ENCODE measurements around the gene CD2BP2. TPM values are rescaled to one million over a fixed set of nuclear protein-coding genes. Genes with fewer than 3 reads are reported as not detected.

The CD2BP2 gene
- total RNA-seq, 2 experiments from 2014 or later, result 39.1 to 41.7 TPM

DNA sequence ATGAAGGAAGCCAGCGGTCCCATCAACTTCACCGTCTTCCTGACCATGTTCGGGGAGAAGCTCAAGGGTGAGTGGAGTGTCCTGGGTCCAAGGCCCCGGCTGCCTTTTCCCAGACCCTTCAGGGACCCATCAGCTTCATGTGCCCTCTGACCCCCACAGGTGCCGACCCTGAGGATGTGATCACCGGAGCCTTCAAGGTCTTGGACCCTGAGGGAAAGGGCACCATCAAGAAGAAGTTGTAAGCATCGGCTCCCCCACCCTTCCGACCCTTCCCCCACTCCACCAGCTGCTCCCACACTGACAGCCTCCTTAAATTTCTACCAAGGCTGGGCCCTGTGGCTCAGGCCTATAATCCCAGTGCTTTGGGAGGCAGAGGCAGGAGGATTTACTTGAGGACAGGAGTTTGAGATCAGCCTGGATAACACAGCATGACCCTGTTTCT lies 21.4 kb upstream of the CD2BP2 start:
- DNase-seq, result peak in 1 of 14 experiments; percentile 38
- peaks cover 51% of the 10 kb centered on the region for H3K4me1 Mint-ChIP-seq (ENCODE audit: low read depth)
- ChIA-PET CTCF (interaction anchor here (3.7 kb wide), 1 partner anchor 33 kb away, joined by 14 read pairs; no protein-coding TSS in a partner anchor), POLR2A (interaction anchor here (1.6 to 2.6 kb wide), 3 partner anchors 21 to 766 kb away, joined by 3 to 20 read pairs (median 17); partner anchors contain the start of gene CD2BP2)
- no peak overlapping the region for H3K4me3 ChIP-seq (ENCODE audit: low read length)
- H3K27me3 ChIP-seq (ENCODE audit: control insufficient read depth in 1 of 2, insufficient read depth in 2 of 2, low read length in 2 of 2), result no peaks in the 10 kb centered on the region
- peaks cover 67% of the 10 kb centered on the region for H3K4me1 ChIP-seq (ENCODE audit: insufficient read depth, low read length)
- no peaks in the 10 kb centered on the region for H3K9me3 ChIP-seq (ENCODE audit: control insufficient read depth in 1 of 2, insufficient read depth in 1 of 2, low read length in 2 of 2)
- H3K9me3 Mint-ChIP-seq, result no peaks in the 10 kb centered on the region
- ATAC-seq (ENCODE audit: poor library complexity), result no peak
- H3K36me3 ChIP-seq (ENCODE audit: insufficient read depth, low read length), result peaks cover 25% of the 10 kb centered on the region
- intact Hi-C loops (cut with DNase I, micrococcal nuclease), result loop anchor here in 1 of 2 experiments (10.0 kb wide), 1 partner anchor 548 kb away; the partner anchor contains the start of gene FBXL19
- H3K27ac ChIP-seq (ENCODE audit: low read depth in 1 of 2, low read length in 2 of 2), result peak overlapping the region; percentile 100
- no peaks in the 10 kb centered on the region for H3K27me3 Mint-ChIP-seq
- peak overlapping the region; percentile 100 for H3K27ac Mint-ChIP-seq
- H3K4me3 Mint-ChIP-seq, result no peak overlapping the region
- TF ChIP-seq, protein P1, sequence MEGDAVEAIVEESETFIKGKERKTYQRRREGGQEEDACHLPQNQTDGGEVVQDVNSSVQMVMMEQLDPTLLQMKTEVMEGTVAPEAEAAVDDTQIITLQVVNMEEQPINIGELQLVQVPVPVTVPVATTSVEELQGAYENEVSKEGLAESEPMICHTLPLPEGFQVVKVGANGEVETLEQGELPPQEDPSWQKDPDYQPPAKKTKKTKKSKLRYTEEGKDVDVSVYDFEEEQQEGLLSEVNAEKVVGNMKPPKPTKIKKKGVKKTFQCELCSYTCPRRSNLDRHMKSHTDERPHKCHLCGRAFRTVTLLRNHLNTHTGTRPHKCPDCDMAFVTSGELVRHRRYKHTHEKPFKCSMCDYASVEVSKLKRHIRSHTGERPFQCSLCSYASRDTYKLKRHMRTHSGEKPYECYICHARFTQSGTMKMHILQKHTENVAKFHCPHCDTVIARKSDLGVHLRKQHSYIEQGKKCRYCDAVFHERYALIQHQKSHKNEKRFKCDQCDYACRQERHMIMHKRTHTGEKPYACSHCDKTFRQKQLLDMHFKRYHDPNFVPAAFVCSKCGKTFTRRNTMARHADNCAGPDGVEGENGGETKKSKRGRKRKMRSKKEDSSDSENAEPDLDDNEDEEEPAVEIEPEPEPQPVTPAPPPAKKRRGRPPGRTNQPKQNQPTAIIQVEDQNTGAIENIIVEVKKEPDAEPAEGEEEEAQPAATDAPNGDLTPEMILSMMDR (IDR thresholded peaks at IDR 0.05), result no peak
- peaks cover 35% of the 10 kb centered on the region for H3K36me3 Mint-ChIP-seq (ENCODE audit: low read depth)

DNA sequence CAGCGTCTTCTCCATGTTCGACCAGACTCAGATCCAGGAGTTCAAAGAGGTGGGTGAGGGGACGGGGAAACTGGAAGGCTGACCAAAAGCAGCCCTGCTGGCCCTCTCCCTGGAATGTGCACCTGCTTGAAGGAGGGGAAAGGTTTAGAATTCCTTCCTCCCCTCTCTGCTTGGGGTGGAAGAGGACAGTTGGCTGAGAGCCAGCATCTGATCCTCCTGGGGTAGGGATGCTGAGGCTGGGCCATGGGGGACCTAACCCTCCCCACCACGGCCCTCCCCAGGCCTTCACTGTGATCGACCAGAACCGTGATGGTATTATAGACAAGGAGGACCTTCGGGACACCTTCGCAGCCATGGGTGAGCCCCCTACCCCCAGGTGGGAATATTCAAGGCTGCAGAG lies 20.8 kb upstream of the CD2BP2 start:
- no peaks in the 10 kb centered on the region for H3K9me3 ChIP-seq (ENCODE audit: control insufficient read depth in 1 of 2, insufficient read depth in 1 of 2, low read length in 2 of 2)
- Mint-ChIP-seq H3K4me3 (no peak overlapping the region), H3K27me3 (no peaks in the 10 kb centered on the region), H3K36me3 (ENCODE audit: low read depth) (peaks cover 33% of the 10 kb centered on the region), H3K9me3 (no peaks in the 10 kb centered on the region), H3K4me1 (ENCODE audit: low read depth) (peaks cover 51% of the 10 kb centered on the region), H3K27ac (peak overlapping the region; percentile 100)
- CTCF ChIA-PET, result interaction anchor here (3.7 kb wide), 1 partner anchor 34 kb away, joined by 14 read pairs; no protein-coding TSS in a partner anchor
- POLR2A ChIA-PET, result no interaction called here
- H3K27ac ChIP-seq (ENCODE audit: low read depth in 1 of 2, low read length in 2 of 2), result peak overlapping the region; percentile 100
- TF ChIP-seq, protein P1 (IDR thresholded peaks at IDR 0.05), result no peak
- no peak for ATAC-seq (ENCODE audit: poor library complexity)
- H3K36me3 ChIP-seq (ENCODE audit: insufficient read depth, low read length), result peaks cover 24% of the 10 kb centered on the region
- H3K4me3 ChIP-seq (ENCODE audit: low read length), result no peak overlapping the region
- intact Hi-C loops (cut with DNase I, micrococcal nuclease), result loop anchor here in 1 of 2 experiments (10.0 kb wide), 1 partner anchor 549 kb away; the partner anchor contains the start of gene FBXL19
- DNase-seq, result peak in 1 of 14 experiments; percentile 21
- H3K27me3 ChIP-seq (ENCODE audit: control insufficient read depth in 1 of 2, insufficient read depth in 2 of 2, low read length in 2 of 2), result no peaks in the 10 kb centered on the region
- peaks cover 66% of the 10 kb centered on the region for H3K4me1 ChIP-seq (ENCODE audit: insufficient read depth, low read length)

DNA sequence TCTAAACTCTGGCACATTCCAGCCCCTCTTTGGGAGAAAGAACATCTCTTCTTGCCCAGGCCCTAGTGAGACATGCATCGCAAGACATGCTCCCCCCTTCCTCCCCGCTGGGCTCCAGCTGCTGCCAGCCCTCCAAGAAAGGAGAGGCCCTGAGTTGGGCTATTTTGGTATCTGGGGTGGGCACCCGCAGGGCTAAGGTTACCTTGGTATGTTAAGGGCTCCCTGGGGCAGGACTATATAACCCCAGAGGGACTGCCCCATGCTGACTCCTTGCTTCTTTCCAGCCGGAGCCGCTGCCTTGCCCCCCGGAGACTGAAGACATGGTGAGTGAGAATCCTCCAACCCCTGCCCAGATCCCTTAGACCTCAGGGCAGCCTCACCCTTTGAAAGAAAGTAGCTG lies 19.4 kb upstream of the CD2BP2 start, which contains the start of gene MYL11:
TSS of gene MYL11 (plus strand) at position 265 of the 400 bp plus-strand sequence. CDS start at position 321, 56 bp downstream.
- ChIA-PET CTCF (interaction anchor here (1.4 kb wide), 1 partner anchor 35 kb away, joined by 4 read pairs; no protein-coding TSS in a partner anchor), POLR2A (no interaction called here)
- H3K4me3 Mint-ChIP-seq, result no peak within 1 kb of the TSS
- H3K27ac ChIP-seq (ENCODE audit: low read depth in 1 of 2, low read length in 2 of 2), result peak within 1 kb of the TSS; percentile 31 to 100
- no peak within 1 kb of the TSS for H3K4me3 ChIP-seq (ENCODE audit: low read length)
- ATAC-seq (ENCODE audit: poor library complexity), result no peak
- TF ChIP-seq, protein P1 (IDR thresholded peaks at IDR 0.05), result no peak
- H3K4me1 Mint-ChIP-seq (ENCODE audit: low read depth), result peaks cover 43% of the 10 kb centered on the region
- H3K27ac Mint-ChIP-seq, result peak within 1 kb of the TSS; percentile 100
- peaks cover 54% of the 10 kb centered on the region for H3K4me1 ChIP-seq (ENCODE audit: insufficient read depth, low read length)
- H3K36me3 Mint-ChIP-seq (ENCODE audit: low read depth), result peaks cover 22% of the 10 kb centered on the region
- H3K9me3 Mint-ChIP-seq, result no peaks in the 10 kb centered on the region
- no peaks in the 10 kb centered on the region for H3K27me3 Mint-ChIP-seq
- intact Hi-C loops (cut with DNase I, micrococcal nuclease), result loop anchor here (5.0 to 10.0 kb wide), 4 partner anchors 33 to 550 kb away; partner anchors contain the start of genes FBRS (in 1 of the 2), FBXL19 (in 1 of the 2) and ZNF771 (in 1 of the 2)
- H3K9me3 ChIP-seq (ENCODE audit: control insufficient read depth in 1 of 2, insufficient read depth in 1 of 2, low read length in 2 of 2), result no peaks in the 10 kb centered on the region
- no peak for DNase-seq
- peaks cover 13% of the 10 kb centered on the region for H3K36me3 ChIP-seq (ENCODE audit: insufficient read depth, low read length)
- H3K27me3 ChIP-seq (ENCODE audit: control insufficient read depth in 1 of 2, insufficient read depth in 2 of 2, low read length in 2 of 2), result no peaks in the 10 kb centered on the region
